K562 (cell line): ENCODE data around the gene KCP. TPM values are rescaled to one million over a fixed set of nuclear protein-coding genes. Genes with fewer than 3 reads are reported as not detected.

ENCODE experiments used
- KLF6 ChIP-seq: fragments of 250-450 bp; sonication (Bioruptor Pico); IDR thresholded peaks from 2 replicates; pipeline ENCODE4 v1.4.0; 2020; ENCODE audit warnings: mild to moderate bottlenecking, moderate library complexity, borderline replicate concordance
- MYC ChIP-seq, 2 experiments: fragments of 250-450 bp in 1 of 2; sonication (Bioruptor Pico) in 1 of 2; IDR thresholded peaks; 2 replicates each; pipeline versions ENCODE4 v1.5.1 to v1.6.1; 2012 to 2021; ENCODE audit warnings: low read depth in 2 of 2, borderline replicate concordance in 1 of 2, improper control_type of control experiment in 1 of 2, low read length in 1 of 2, mild to moderate bottlenecking in 1 of 2, moderate library complexity in 1 of 2
- polyA plus RNA-seq, 8 experiments: library from polyadenylated mRNA; depleted of rRNA in 4 of 8; stranded (reverse) in 5 of 8; unstranded in 3 of 8; fragments of >200 nt; fragmentation: Nextera tagmentation in 2 of 8; fragmentation: Illumina TruSeq in 1 of 8; extraction: Ambion mirVana in 2 of 8; extraction: Trizol in 1 of 8; gene quantifications; 2 replicates each; pipeline versions ENCODE4 v1.2.1 to v1.2.3, GENCODE V29; 2011 to 2014; ENCODE audit warnings: inconsistent platforms in 1 of 8, missing spikeins in 1 of 8
- total RNA-seq, 7 experiments: library from RNA; depleted of rRNA in 6 of 7; stranded (reverse); fragments of >200 nt in 6 of 7; fragmentation: Illumina TruSeq in 2 of 7; extraction: Trizol in 2 of 7; gene quantifications; 2 replicates each; pipeline versions ENCODE4 v1.2.1 to v1.2.3, GENCODE V29; 2011 to 2021; ENCODE audit warnings: low replicate concordance in 1 of 7
- TF ChIP-seq, protein P1 (sequence below): fragments of 450-650 bp; IDR thresholded peaks from 2 replicates; pipeline ENCODE4 v1.6.1; 2016; ENCODE audit warnings: low read depth, mild to moderate bottlenecking, moderate library complexity
- TF ChIP-seq, protein P2 (sequence below): fragments of 450-650 bp; IDR thresholded peaks from 2 replicates; pipeline ENCODE4 v1.6.1; 2017; ENCODE audit warnings: antibody characterized with exemption, mild to moderate bottlenecking
- TF ChIP-seq, protein P3 (sequence below): sonication (generic); formaldehyde crosslinking; IDR thresholded peaks from 2 replicates; pipeline ENCODE4 v1.8.0; 2022; ENCODE audit warnings: missing genetic modification reagents, mild to moderate bottlenecking, moderate library complexity, borderline replicate concordance
- TF ChIP-seq, protein P4 (sequence below): sonication (generic); formaldehyde crosslinking; IDR thresholded peaks from 2 replicates; pipeline ENCODE4 v1.8.0; 2022; ENCODE audit warnings: missing genetic modification reagents, mild to moderate bottlenecking, borderline replicate concordance

KCP gene
- total and polyA plus RNA-seq, 9 of the 15 experiments (the other 6 are each of a cell fraction or from before 2014, with no cell fraction given): 0.06 to 0.17 (median 0.12) TPM; not detected in 3

GRCh38 chr7:128858380-128859231 is 51.9 kb downstream of the KCP start (continued):
- TF ChIP-seq, protein P1, sequence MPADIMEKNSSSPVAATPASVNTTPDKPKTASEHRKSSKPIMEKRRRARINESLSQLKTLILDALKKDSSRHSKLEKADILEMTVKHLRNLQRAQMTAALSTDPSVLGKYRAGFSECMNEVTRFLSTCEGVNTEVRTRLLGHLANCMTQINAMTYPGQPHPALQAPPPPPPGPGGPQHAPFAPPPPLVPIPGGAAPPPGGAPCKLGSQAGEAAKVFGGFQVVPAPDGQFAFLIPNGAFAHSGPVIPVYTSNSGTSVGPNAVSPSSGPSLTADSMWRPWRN: no peak
- TF ChIP-seq, protein P2, sequence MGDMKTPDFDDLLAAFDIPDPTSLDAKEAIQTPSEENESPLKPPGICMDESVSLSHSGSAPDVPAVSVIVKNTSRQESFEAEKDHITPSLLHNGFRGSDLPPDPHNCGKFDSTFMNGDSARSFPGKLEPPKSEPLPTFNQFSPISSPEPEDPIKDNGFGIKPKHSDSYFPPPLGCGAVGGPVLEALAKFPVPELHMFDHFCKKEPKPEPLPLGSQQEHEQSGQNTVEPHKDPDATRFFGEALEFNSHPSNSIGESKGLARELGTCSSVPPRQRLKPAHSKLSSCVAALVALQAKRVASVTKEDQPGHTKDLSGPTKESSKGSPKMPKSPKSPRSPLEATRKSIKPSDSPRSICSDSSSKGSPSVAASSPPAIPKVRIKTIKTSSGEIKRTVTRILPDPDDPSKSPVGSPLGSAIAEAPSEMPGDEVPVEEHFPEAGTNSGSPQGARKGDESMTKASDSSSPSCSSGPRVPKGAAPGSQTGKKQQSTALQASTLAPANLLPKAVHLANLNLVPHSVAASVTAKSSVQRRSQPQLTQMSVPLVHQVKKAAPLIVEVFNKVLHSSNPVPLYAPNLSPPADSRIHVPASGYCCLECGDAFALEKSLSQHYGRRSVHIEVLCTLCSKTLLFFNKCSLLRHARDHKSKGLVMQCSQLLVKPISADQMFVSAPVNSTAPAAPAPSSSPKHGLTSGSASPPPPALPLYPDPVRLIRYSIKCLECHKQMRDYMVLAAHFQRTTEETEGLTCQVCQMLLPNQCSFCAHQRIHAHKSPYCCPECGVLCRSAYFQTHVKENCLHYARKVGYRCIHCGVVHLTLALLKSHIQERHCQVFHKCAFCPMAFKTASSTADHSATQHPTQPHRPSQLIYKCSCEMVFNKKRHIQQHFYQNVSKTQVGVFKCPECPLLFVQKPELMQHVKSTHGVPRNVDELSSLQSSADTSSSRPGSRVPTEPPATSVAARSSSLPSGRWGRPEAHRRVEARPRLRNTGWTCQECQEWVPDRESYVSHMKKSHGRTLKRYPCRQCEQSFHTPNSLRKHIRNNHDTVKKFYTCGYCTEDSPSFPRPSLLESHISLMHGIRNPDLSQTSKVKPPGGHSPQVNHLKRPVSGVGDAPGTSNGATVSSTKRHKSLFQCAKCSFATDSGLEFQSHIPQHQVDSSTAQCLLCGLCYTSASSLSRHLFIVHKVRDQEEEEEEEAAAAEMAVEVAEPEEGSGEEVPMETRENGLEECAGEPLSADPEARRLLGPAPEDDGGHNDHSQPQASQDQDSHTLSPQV: peak; percentile 70
- no peak for TF ChIP-seq MYC (IDR thresholded peaks at IDR 0.05; ENCODE audit: low read depth, low read length)
- 0 out of 2 replicates have a peak, but pooled peaks have one; percentile 27 for TF ChIP-seq MYC (CRISPR knock-in tag; IDR thresholded peaks at IDR 0.05; ENCODE audit: borderline replicate concordance, low read depth)
- TF ChIP-seq KLF6: no peak
- TF ChIP-seq, protein P3, sequence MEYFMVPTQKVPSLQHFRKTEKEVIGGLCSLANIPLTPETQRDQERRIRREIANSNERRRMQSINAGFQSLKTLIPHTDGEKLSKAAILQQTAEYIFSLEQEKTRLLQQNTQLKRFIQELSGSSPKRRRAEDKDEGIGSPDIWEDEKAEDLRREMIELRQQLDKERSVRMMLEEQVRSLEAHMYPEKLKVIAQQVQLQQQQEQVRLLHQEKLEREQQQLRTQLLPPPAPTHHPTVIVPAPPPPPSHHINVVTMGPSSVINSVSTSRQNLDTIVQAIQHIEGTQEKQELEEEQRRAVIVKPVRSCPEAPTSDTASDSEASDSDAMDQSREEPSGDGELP: 0 out of 2 replicates have a peak, but pooled peaks have one; percentile 9
- TF ChIP-seq, protein P4, sequence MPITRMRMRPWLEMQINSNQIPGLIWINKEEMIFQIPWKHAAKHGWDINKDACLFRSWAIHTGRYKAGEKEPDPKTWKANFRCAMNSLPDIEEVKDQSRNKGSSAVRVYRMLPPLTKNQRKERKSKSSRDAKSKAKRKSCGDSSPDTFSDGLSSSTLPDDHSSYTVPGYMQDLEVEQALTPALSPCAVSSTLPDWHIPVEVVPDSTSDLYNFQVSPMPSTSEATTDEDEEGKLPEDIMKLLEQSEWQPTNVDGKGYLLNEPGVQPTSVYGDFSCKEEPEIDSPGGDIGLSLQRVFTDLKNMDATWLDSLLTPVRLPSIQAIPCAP: no peak
